B cell (primary cell): ENCODE results near the gene CCDC54. TPM values are rescaled to one million over a fixed set of nuclear protein-coding genes. Genes with fewer than 3 reads are reported as not detected.

Source experiments
- ATAC-seq: fragments of 200-7000 bp; cut with Tn5 transposase; one replicate; pipeline ENCODE4 v1.10.0; 2021; ENCODE audit warnings: low read depth, mild to moderate bottlenecking, moderate number of reproducible peaks, moderate library complexity
- CTCF ChIA-PET: fragments of 350-600 bp; sonication (Branson Sonifier 250); formaldehyde crosslinking; loops from one replicate; lab custom pipeline; 2021; ENCODE audit warnings: antibody characterized with exemption, inconsistent platforms; lab: Charles Lee
- POLR2A ChIA-PET: fragments of 350-600 bp; sonication (Branson Sonifier 250); formaldehyde crosslinking; loops from one replicate; lab custom pipeline; 2021; ENCODE audit warnings: antibody characterized with exemption; lab: Charles Lee
- DNase-seq: peaks from one replicate; pipeline ENCODE4 v3.0.0; 2013
- H2AFZ ChIP-seq: 2 replicates; pipeline ENCODE4 v1.6.1; 2012; ENCODE audit warnings: mild to moderate bottlenecking, low read depth, low read length; ENCODE audit not compliant: insufficient read depth, poor library complexity, severe bottlenecking
- H3K27ac ChIP-seq, 2 donors: 1 replicate in 1 of 2; 2 replicates in 1 of 2; pipeline ENCODE4 v1.5.1; 2012 to 2013; ENCODE audit warnings: low read length in 2 of 2, mild to moderate bottlenecking in 2 of 2, moderate library complexity in 1 of 2
- H3K27me3 ChIP-seq, 4 experiments: fragments of 200-600 bp in 1 of 4; sonication (generic) in 1 of 4; replicated peaks in 1 of 4; 1 replicate in 2 of 4; 2 replicates in 2 of 4; pipeline versions ENCODE4 v1.6.1 to v1.7.0; 2013 to 2016; ENCODE audit warnings: low read length in 3 of 4, mild to moderate bottlenecking in 2 of 4, mixed read lengths in 1 of 4, moderate library complexity in 1 of 4; ENCODE audit not compliant: insufficient read depth in 4 of 4, control insufficient read depth in 3 of 4; ENCODE audit errors: control extremely low read depth in 1 of 4
- H3K36me3 ChIP-seq, 2 experiments: replicated peaks in 1 of 2; 1 replicate in 1 of 2; 2 replicates in 1 of 2; pipeline versions ENCODE4 v1.6.1 to v1.7.1; 2013; ENCODE audit warnings: low read length in 1 of 2; ENCODE audit not compliant: insufficient read depth in 2 of 2, control insufficient read depth in 1 of 2; ENCODE audit errors: control extremely low read depth in 1 of 2, extremely low read depth in 1 of 2
- H3K4me1 ChIP-seq, 2 donors: fragments of 200-600 bp in 1 of 2; sonication (generic) in 1 of 2; 1 replicate in 1 of 2; 2 replicates in 1 of 2; pipeline versions ENCODE4 v1.5.1 to v1.6.1; 2013 to 2017; ENCODE audit warnings: low read length in 2 of 2; ENCODE audit not compliant: control insufficient read depth in 2 of 2, insufficient read depth in 2 of 2
- H3K4me2 ChIP-seq: replicated peaks from 2 replicates; pipeline ENCODE3; 2012; ENCODE audit warnings: mild to moderate bottlenecking, low read depth, low read length; ENCODE audit not compliant: poor library complexity, severe bottlenecking
- H3K4me3 ChIP-seq, 5 experiments: fragments of 200-600 bp in 1 of 5; sonication (generic) in 1 of 5; 1 replicate in 3 of 5; 2 replicates in 2 of 5; pipeline versions ENCODE4 v1.5.1 to v1.7.0; 2011 to 2016; ENCODE audit warnings: low read length in 4 of 5, mild to moderate bottlenecking in 4 of 5, low read depth in 2 of 5, control low read depth in 1 of 5, moderate library complexity in 1 of 5; ENCODE audit not compliant: insufficient read depth in 1 of 5; ENCODE audit errors: control extremely low read depth in 1 of 5, extremely low read depth in 1 of 5
- H3K79me2 ChIP-seq: fragments of 200-600 bp; sonication (generic); one replicate; pipeline ENCODE4 v1.6.0; 2016; ENCODE audit warnings: low read length; ENCODE audit not compliant: control insufficient read depth, insufficient read depth
- H3K9ac ChIP-seq: fragments of 200-600 bp; sonication (generic); 2 replicates; pipeline ENCODE4 v1.6.1; 2017; ENCODE audit warnings: mild to moderate bottlenecking, low read length, moderate library complexity
- H3K9me3 ChIP-seq, 3 donors: one replicate each; pipeline versions ENCODE4 v1.6.1 to v1.7.1; 2013; ENCODE audit warnings: low read length in 2 of 3; ENCODE audit not compliant: control insufficient read depth in 2 of 3, insufficient read depth in 1 of 3; ENCODE audit errors: control extremely low read depth in 1 of 3
- H4K20me1 ChIP-seq: 2 replicates; pipeline ENCODE4 v1.6.0; 2012; ENCODE audit warnings: mild to moderate bottlenecking, low read length; ENCODE audit not compliant: insufficient read depth, control insufficient read depth, poor library complexity, severe bottlenecking
- H3K27ac Mint-ChIP-seq: one replicate; pipeline ENCODE4 v1.8.0; 2021; ENCODE audit warnings: mixed read lengths
- H3K27me3 Mint-ChIP-seq: one replicate; pipeline ENCODE4 v1.8.0; 2021; ENCODE audit warnings: mixed read lengths
- H3K4me1 Mint-ChIP-seq: one replicate; pipeline ENCODE4 v1.8.0; 2021; ENCODE audit warnings: mixed read lengths
- H3K4me3 Mint-ChIP-seq: one replicate; pipeline ENCODE4 v1.8.0; 2021; ENCODE audit warnings: mixed read lengths
- H3K9me3 Mint-ChIP-seq: one replicate; pipeline ENCODE4 v1.8.0; 2022; ENCODE audit warnings: mixed read lengths; ENCODE audit not compliant: insufficient read depth
- CTCF ChIP-seq: fragments of 200-600 bp; IDR thresholded peaks from one replicate; pipeline ENCODE4 v1.8.0; 2022; ENCODE audit warnings: antibody characterized with exemption, mild to moderate bottlenecking
- EZH2 ChIP-seq: IDR thresholded peaks from 2 replicates; pipeline ENCODE4 v1.6.1; 2012; ENCODE audit warnings: borderline replicate concordance, low read depth, mild to moderate bottlenecking, moderate library complexity, low read length; ENCODE audit not compliant: insufficient read depth, poor library complexity, severe bottlenecking
- WGBS: methylation state at CpG from one replicate; pipeline ENCODE4 v1.1.5; 2013; ENCODE audit warnings: missing lambda C conversion rate; ENCODE audit not compliant: insufficient coverage; 5-methylcytosine and 5-hydroxymethylcytosine counted together
- intact Hi-C: fragments of 100-400 bp; cut with micrococcal nuclease; formaldehyde crosslinking; loops from one replicate; pipeline ENCODE4 v1.10.0; 2022
- polyA plus RNA-seq: library from polyadenylated mRNA; depleted of rRNA; stranded (reverse); fragments of >200 nt; gene quantifications from 2 replicates; pipeline ENCODE4 v1.2.3, GENCODE V29; 2012
- total RNA-seq, 2 donors: library from RNA; stranded (reverse); fragments of 120-200 nt in 1 of 2; gene quantifications; 1 replicate in 1 of 2; 2 replicates in 1 of 2; pipeline versions ENCODE4 v1.2.3 to v1.2.4, GENCODE V29; 2013 to 2022

The CCDC54 gene
- total and polyA plus RNA-seq, 2 donors (not counting 1 experiment from before 2014, with no cell fraction given), result not detected

GRCh38 chr3:107369791-107370190 is 7.4 kb upstream of the CCDC54 start:
- no peaks in the 10 kb centered on the region for H3K9me3 Mint-ChIP-seq
- TF ChIP-seq EZH2 (no peak), CTCF (no peak)
- peaks cover 11% of the 10 kb centered on the region for H3K27me3 Mint-ChIP-seq
- H2AFZ ChIP-seq, result no peak overlapping the region
- H3K27ac Mint-ChIP-seq, result no peak overlapping the region
- no peaks in the 10 kb centered on the region for H3K79me2 ChIP-seq
- no peak overlapping the region for H3K4me3 ChIP-seq
- no CpG with 5 or more reads among the region's 2 CpGs for WGBS
- no peak overlapping the region for H3K4me2 ChIP-seq
- H3K36me3 ChIP-seq, result no peaks in the 10 kb centered on the region
- ChIA-PET POLR2A (no interaction called here), CTCF (no interaction called here)
- no peak for ATAC-seq
- peaks cover 0 to 4% (median 0%) of the 10 kb centered on the region in 4 experiments for H3K27me3 ChIP-seq
- no peaks in the 10 kb centered on the region for H3K9me3 ChIP-seq
- H3K27ac ChIP-seq, result no peak overlapping the region
- no peaks in the 10 kb centered on the region for H3K4me1 ChIP-seq
- no peaks in the 10 kb centered on the region for H4K20me1 ChIP-seq
- no peak for DNase-seq
- H3K9ac ChIP-seq, result no peak overlapping the region
- H3K4me3 Mint-ChIP-seq, result no peak overlapping the region
- intact Hi-C loops, result no loop called here
- H3K4me1 Mint-ChIP-seq, result peaks cover 3% of the 10 kb centered on the region

- H2AFZ ChIP-seq, result no peak overlapping the region
- no peak overlapping the region for H3K27ac ChIP-seq
- peaks cover 0 to 4% (median 0%) of the 10 kb centered on the region in 4 experiments for H3K27me3 ChIP-seq
- Mint-ChIP-seq H3K27me3 (peaks cover 11% of the 10 kb centered on the region), H3K4me1 (peaks cover 3% of the 10 kb centered on the region), H3K9me3 (no peaks in the 10 kb centered on the region), H3K27ac (no peak overlapping the region), H3K4me3 (no peak overlapping the region)
- H3K79me2 ChIP-seq, result no peaks in the 10 kb centered on the region
- H3K9ac ChIP-seq, result no peak overlapping the region
- WGBS, result 100% methylated on average over 1 of the region's 2 CpGs
- ChIA-PET POLR2A (no interaction called here), CTCF (no interaction called here)
- ATAC-seq (no peak), DNase-seq (no peak)
- H3K36me3 ChIP-seq, result no peaks in the 10 kb centered on the region
- no peak overlapping the region for H3K4me2 ChIP-seq
- no peaks in the 10 kb centered on the region for H3K4me1 ChIP-seq
- TF ChIP-seq EZH2 (no peak), CTCF (no peak)
- H3K9me3 ChIP-seq, result no peaks in the 10 kb centered on the region
- H4K20me1 ChIP-seq, result no peaks in the 10 kb centered on the region
- H3K4me3 ChIP-seq, result no peak overlapping the region
- intact Hi-C loops, result no loop called here
Observed at GRCh38 chr3:107370907-107371306, 6.3 kb upstream of the CCDC54 start.
